GM12865 (cell line): ENCODE results near the gene DACT2.
"Not testable (repeated sequence)": the region's sequence is repeated elsewhere in the genome, so short reads cannot be mapped to it uniquely, and the experiment has no call there.

Source experiments
- DNase-seq: peaks from one replicate; pipeline ENCODE4 v3.0.0; 2010; ENCODE audit warnings: low read depth
- H3K4me3 ChIP-seq: 2 replicates; pipeline ENCODE4 v1.5.1; 2011; ENCODE audit warnings: mild to moderate bottlenecking, low read depth, low read length, control low read depth
- TF ChIP-seq, protein P1 (sequence below): IDR thresholded peaks from 2 replicates; pipeline ENCODE4 v1.5.1; 2011; ENCODE audit warnings: low read length, control low read depth, low read depth, inconsistent platforms; ENCODE audit not compliant: insufficient read depth; ENCODE audit errors: missing control alignments

DACT2 gene

DNA sequence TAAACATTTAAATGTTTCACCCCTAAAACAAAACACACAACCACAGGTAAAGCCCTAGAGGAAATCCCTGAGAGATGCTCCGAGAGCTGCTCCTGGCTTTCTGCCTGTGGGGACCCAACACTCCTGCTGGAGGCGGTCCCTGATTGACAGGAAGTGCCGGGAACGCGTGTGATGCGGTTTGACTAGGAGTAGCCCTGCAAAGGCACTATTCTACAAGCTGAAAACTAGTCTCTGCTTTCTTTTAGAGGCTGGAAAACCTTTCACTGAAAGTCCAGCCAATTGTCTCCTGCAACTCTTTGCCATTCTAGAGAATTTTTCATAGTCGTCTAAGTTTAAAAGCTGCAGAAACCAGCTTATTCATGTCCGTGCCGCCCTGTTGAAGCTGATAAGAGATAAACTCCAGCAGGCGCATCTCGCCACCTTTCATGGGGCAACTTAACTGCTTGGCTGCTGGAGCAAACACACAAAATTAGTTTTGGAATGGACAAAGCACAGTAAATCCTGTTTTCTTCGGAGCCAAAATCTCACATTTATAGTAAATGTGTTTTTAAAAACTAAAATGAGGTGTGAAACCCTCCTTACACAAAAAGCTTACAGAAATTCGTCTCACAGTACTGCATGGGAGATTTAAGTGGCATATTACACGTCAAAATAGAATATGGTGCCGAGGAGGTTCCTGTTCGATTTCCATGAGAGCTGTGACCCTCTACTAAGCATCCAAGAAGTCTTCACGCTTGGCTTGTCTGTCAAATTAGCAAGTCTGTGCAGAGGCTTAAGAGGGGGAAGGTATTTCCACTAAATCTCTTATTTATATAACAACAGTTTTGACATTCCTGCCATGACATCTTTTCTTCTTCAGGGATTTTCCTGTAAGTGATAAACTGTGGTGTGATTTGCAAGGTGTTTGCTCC is 46.9 kb downstream of the DACT2 start:
- DNase-seq, result no peak
- no peak overlapping the region for H3K4me3 ChIP-seq
- TF ChIP-seq, protein P1, sequence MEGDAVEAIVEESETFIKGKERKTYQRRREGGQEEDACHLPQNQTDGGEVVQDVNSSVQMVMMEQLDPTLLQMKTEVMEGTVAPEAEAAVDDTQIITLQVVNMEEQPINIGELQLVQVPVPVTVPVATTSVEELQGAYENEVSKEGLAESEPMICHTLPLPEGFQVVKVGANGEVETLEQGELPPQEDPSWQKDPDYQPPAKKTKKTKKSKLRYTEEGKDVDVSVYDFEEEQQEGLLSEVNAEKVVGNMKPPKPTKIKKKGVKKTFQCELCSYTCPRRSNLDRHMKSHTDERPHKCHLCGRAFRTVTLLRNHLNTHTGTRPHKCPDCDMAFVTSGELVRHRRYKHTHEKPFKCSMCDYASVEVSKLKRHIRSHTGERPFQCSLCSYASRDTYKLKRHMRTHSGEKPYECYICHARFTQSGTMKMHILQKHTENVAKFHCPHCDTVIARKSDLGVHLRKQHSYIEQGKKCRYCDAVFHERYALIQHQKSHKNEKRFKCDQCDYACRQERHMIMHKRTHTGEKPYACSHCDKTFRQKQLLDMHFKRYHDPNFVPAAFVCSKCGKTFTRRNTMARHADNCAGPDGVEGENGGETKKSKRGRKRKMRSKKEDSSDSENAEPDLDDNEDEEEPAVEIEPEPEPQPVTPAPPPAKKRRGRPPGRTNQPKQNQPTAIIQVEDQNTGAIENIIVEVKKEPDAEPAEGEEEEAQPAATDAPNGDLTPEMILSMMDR, result no peak

DNA sequence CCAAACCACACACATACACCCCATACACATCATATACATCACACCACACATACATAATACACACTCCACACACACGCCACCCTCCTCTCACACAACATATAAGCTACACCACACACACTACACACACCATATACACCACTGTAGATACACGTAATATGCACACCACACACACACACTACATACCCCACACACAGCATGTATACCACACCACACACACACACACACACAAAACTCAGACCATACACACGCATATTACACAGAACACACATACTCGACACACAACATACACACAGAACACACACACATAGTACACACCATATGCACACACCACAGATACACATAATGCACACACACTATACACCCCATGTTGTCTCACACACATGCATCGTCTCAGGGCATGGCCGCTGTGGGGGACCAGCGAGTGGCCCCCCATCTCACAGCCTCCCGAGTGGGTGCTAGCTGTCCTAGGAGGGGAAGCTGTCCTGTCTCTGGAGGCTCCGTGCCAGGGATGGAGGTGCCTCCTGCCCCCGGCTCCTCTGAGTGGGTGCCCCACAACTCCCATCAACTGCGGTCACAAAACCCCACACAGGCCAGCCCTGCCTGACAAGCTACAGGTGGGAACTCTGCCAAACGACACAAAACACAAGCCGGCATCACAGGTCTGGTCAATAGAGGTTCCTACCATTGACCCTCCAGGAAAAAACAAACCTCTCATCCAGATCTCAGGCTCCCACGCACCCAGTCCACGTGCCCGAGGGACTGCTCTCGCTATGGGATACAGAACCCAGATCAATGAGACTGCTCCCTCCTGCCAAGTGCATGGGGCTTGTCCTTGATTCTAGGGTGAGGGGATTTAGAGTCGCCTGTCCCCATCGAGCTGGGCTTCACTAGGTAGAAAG is 49.1 kb downstream of the DACT2 start:
- H3K4me3 ChIP-seq, result no peak overlapping the region
- no peak for DNase-seq
- TF ChIP-seq, protein P1, result no peak

DNA sequence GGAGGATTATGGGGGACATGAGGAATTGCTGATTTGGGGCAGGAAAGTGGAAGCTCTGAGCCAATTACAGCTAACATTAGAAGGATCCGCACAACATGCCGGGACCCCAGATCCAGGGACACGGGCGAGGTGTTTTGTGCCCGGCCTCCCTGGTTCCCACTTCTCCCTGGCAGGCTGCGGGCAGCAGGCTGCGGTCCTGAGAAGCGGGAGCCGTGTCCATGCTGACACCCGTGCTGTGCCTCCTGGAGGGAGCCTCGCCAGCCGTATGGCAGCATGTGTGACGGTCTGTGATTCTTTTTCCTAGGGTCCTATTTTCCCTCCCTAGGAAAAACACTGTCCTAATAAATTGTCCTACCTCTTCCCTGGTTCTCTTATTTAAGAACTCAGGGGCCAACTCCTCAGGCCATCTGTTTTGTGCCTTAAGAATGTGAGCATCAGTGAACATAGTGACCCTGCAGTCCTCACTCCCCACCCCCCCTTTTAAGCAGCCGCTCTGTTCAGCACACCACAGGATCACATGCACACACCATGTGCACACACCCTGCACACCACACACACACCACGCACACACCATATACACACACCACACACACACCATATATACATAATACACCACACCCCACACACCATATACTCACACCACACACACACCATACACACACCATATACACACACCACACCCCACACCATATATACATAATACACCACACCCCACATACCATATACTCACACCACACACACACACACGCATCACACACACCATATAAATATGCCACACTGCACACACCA is 49.9 kb downstream of the DACT2 start:
- TF ChIP-seq, protein P1, result no peak

DNA sequence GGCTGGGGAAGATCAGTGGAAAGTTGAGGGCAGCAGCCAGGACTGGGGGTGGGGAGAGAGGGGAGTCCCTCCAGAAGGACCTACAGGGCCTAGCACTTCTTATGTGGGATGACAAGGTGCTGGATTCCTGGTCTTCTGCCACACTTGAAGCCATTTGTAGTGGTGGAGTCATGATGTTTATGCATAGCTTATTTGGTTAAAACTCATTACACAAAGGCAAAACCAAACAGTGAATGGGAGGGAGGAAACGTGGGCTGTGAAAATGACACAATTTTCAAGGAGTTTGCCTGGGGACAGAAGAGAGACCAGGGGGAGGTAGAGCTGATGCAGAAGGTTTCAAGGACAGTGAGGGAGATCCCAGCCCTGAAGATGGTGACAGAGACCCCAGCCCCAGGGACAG is 50.8 kb downstream of the DACT2 start:
- TF ChIP-seq, protein P1, result no peak
- H3K4me3 ChIP-seq, result no peak overlapping the region
- DNase-seq, result no peak

More for the DNA sequence above, 49.9 kb downstream of the DACT2 start:
- no peak for DNase-seq
- no peak overlapping the region for H3K4me3 ChIP-seq

DNA sequence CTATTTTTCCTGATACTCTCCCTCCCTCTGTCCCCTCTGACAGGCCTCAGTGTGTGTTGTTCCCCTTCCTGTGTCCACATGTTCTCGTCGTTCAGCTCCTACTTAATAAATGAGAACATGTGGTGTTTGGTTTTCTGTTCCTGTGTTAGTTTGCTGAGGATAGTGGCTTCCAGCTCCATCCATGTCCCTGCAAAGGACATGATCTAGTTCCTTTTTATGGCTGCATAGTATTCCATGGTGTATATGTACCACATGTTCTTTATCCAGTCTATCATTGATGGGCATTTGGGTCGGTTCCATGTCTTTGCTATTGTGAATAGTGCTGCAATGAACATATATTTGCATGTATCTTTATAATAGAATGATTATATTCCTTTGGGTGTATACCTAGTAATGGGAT is 51.8 kb downstream of the DACT2 start:
- H3K4me3 ChIP-seq, DNase-seq: not testable (repeated sequence)

DNA sequence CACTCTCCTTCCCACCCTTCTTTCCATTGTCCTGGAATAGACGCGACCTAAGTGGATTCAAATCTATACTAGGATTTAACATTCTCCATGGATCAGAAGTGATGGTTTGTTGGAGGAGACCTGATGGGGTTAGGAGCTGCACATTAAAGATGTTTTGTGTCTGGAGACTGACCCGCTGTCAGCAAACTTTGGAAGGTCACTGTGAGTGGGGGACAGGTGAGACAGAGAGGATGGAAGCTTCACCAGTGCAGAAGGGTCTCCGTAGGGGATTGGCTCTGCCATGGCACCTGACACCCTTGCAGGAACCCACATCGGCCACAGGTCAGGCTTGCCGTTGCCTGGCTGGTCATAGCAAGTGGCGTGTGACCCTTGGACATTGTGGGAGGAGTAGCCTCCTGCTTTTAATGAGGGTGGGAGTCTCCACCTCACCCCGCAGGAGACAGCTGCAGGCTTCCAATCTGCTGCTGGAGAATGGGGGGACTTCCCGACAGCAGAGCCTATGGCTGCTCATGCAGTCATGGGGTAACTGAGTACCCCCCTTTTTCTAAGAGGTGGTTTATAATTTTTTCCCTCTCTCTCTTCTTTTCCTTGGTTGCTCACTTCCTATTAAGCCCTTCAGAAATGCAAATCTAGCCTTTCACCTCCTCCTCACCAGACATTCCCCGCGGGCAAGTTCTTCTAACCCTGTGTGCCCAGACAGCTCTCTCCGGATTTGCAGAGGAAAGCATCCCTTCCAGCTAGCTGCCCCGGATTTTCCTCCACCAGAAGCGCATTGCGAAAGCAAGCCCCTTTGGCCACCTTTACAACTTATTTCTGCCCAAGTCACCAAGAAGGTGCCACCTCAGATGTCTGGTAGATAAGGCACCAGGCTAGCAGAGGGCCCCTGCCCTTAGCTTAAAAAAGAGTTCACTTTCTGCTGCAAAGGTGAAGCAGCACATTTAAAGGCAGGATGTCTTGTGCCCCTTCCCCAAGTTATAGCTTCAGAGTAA is 53.5 kb downstream of the DACT2 start:
- DNase-seq, result no peak
- no peak overlapping the region for H3K4me3 ChIP-seq
- TF ChIP-seq, protein P1, result no peak
